H9 (cell line): ENCODE data around the gene FAU. TPM values are rescaled to one million over a fixed set of nuclear protein-coding genes. Genes with fewer than 3 reads are reported as not detected.

Experiments
- DNase-seq: peaks from one replicate; pipeline ENCODE4 v3.0.0-alpha.2; 2017
- H2AFZ ChIP-seq: one replicate; pipeline ENCODE4 v1.6.1; 2013; ENCODE audit warnings: mild to moderate bottlenecking, low read length, control low read depth, moderate library complexity
- H2AK5ac ChIP-seq: 2 replicates; pipeline ENCODE4 v1.6.1; 2013; ENCODE audit warnings: low read length, control low read depth, mixed read lengths; ENCODE audit not compliant: insufficient read length
- H2BK120ac ChIP-seq: one replicate; pipeline ENCODE4 v1.6.1; 2013; ENCODE audit warnings: low read depth, mild to moderate bottlenecking, low read length, control low read depth, inconsistent platforms; ENCODE audit not compliant: poor library complexity, severe bottlenecking
- H2BK12ac ChIP-seq: 2 replicates; pipeline ENCODE4 v1.6.1; 2013; ENCODE audit warnings: low read length, control low read depth, mixed read lengths, low read depth; ENCODE audit not compliant: insufficient read length
- H2BK15ac ChIP-seq: 2 replicates; pipeline ENCODE4 v1.6.1; 2013; ENCODE audit warnings: low read depth, low read length, control low read depth
- H2BK20ac ChIP-seq: one replicate; pipeline ENCODE4 v1.6.1; 2013; ENCODE audit warnings: low read depth, mild to moderate bottlenecking, low read length, control low read depth, inconsistent platforms; ENCODE audit not compliant: poor library complexity, severe bottlenecking
- H2BK5ac ChIP-seq: 2 replicates; pipeline ENCODE4 v1.6.1; 2013; ENCODE audit warnings: low read length, control low read depth, mixed read lengths; ENCODE audit not compliant: insufficient read length
- H3K14ac ChIP-seq: 2 replicates; pipeline ENCODE4 v1.6.1; 2013; ENCODE audit warnings: low read length, control low read depth; ENCODE audit not compliant: insufficient read depth
- H3K18ac ChIP-seq: 2 replicates; pipeline ENCODE4 v1.6.1; 2013; ENCODE audit warnings: low read depth, mild to moderate bottlenecking, mixed read lengths, low read length, control low read depth; ENCODE audit not compliant: insufficient read length
- H3K23ac ChIP-seq: 2 replicates; pipeline ENCODE4 v1.6.1; 2013; ENCODE audit warnings: low read length, control low read depth, mixed read lengths, low read depth; ENCODE audit not compliant: insufficient read length
- H3K23me2 ChIP-seq: 2 replicates; pipeline ENCODE4 v1.6.1; 2013; ENCODE audit warnings: low read depth, mild to moderate bottlenecking, mixed read lengths, low read length, control low read depth; ENCODE audit not compliant: insufficient read length, poor library complexity, severe bottlenecking
- H3K27ac ChIP-seq: 2 replicates; pipeline ENCODE4 v1.5.1; 2013; ENCODE audit warnings: low read length, control low read depth, mixed read lengths, low read depth; ENCODE audit not compliant: insufficient read length
- H3K27me3 ChIP-seq: 2 replicates; pipeline ENCODE4 v1.6.1; 2013; ENCODE audit warnings: low read length, control low read depth, inconsistent platforms; ENCODE audit not compliant: insufficient read depth
- H3K4ac ChIP-seq: 2 replicates; pipeline ENCODE4 v1.6.1; 2013; ENCODE audit warnings: low read depth, mild to moderate bottlenecking, control low read depth, inconsistent platforms, low read length, moderate library complexity
- H3K4me1 ChIP-seq: 2 replicates; pipeline ENCODE4 v1.6.1; 2013; ENCODE audit warnings: low read length, control low read depth, inconsistent platforms; ENCODE audit not compliant: insufficient read depth
- H3K4me2 ChIP-seq: 2 replicates; pipeline ENCODE4 v1.6.1; 2013; ENCODE audit warnings: low read length, control low read depth, mixed read lengths; ENCODE audit not compliant: insufficient read length, insufficient read depth
- H3K56ac ChIP-seq: 2 replicates; pipeline ENCODE4 v1.6.1; 2013; ENCODE audit warnings: low read depth, mild to moderate bottlenecking, mixed read lengths, low read length, control low read depth; ENCODE audit not compliant: insufficient read length
- H3K79me1 ChIP-seq: 2 replicates; pipeline ENCODE4 v1.6.1; 2013; ENCODE audit warnings: low read depth, mild to moderate bottlenecking, moderate library complexity, low read length, control low read depth, inconsistent platforms; ENCODE audit not compliant: insufficient read depth, poor library complexity, severe bottlenecking
- H3K79me2 ChIP-seq: 2 replicates; pipeline ENCODE4 v1.6.1; 2013; ENCODE audit warnings: low read length, control low read depth, inconsistent platforms; ENCODE audit not compliant: insufficient read depth
- H3K9ac ChIP-seq: 2 replicates; pipeline ENCODE4 v1.6.1; 2013; ENCODE audit warnings: low read length, control low read depth, mixed read lengths; ENCODE audit not compliant: insufficient read length; ENCODE audit errors: extremely low read depth
- H3K9me3 ChIP-seq: one replicate; pipeline ENCODE4 v1.6.1; 2013; ENCODE audit warnings: low read depth, low read length, inconsistent platforms; ENCODE audit not compliant: control insufficient read depth
- H3T11ph ChIP-seq: one replicate; pipeline ENCODE4 v1.6.1; 2013; ENCODE audit warnings: mild to moderate bottlenecking, low read length, control low read depth, inconsistent platforms
- H4K20me1 ChIP-seq: one replicate; pipeline ENCODE4 v1.6.1; 2013; ENCODE audit not compliant: control insufficient read depth, insufficient read length, insufficient read depth
- H4K5ac ChIP-seq: 2 replicates; pipeline ENCODE4 v1.6.1; 2013; ENCODE audit warnings: low read depth, mild to moderate bottlenecking, mixed read lengths, low read length, control low read depth; ENCODE audit not compliant: insufficient read length
- H4K8ac ChIP-seq: replicated peaks from 2 replicates; pipeline ENCODE4 v1.6.1; 2013; ENCODE audit warnings: low read length, control low read depth, mixed read lengths, low read depth; ENCODE audit not compliant: insufficient read length
- H4K91ac ChIP-seq: 2 replicates; pipeline ENCODE4 v1.6.1; 2013; ENCODE audit warnings: low read depth, mild to moderate bottlenecking, moderate library complexity, mixed read lengths, low read length, control low read depth; ENCODE audit not compliant: insufficient read length
- H3K27ac Mint-ChIP-seq, 3 experiments: 2 replicates in 2 of 3; 3 replicates in 1 of 3; pipeline ENCODE4 v1.8.0; 2020 to 2021; ENCODE audit warnings: mixed read lengths in 3 of 3, mild to moderate bottlenecking in 1 of 3, moderate library complexity in 1 of 3
- H3K27me3 Mint-ChIP-seq: 2 replicates; pipeline ENCODE4 v1.8.0; 2021; ENCODE audit warnings: low read depth, mild to moderate bottlenecking, moderate library complexity, mixed read lengths
- H3K36me3 Mint-ChIP-seq, 3 experiments: 2 replicates in 2 of 3; 3 replicates in 1 of 3; pipeline ENCODE4 v1.8.0; 2020 to 2021; ENCODE audit warnings: low read depth in 3 of 3, mixed read lengths in 3 of 3; ENCODE audit not compliant: insufficient read depth in 1 of 3
- H3K4me1 Mint-ChIP-seq, 2 experiments: 2 replicates each; pipeline ENCODE4 v1.8.0; 2020; ENCODE audit warnings: mixed read lengths in 2 of 2
- H3K4me3 Mint-ChIP-seq, 2 experiments: 2 replicates in 1 of 2; 3 replicates in 1 of 2; pipeline ENCODE4 v1.8.0; 2020 to 2021; ENCODE audit warnings: mild to moderate bottlenecking in 2 of 2, mixed read lengths in 2 of 2, moderate library complexity in 1 of 2
- H3K9me3 Mint-ChIP-seq, 2 experiments: 2 replicates in 1 of 2; 3 replicates in 1 of 2; pipeline ENCODE4 v1.8.0; 2020; ENCODE audit warnings: mild to moderate bottlenecking in 2 of 2, mixed read lengths in 2 of 2, moderate library complexity in 1 of 2
- WGBS: extraction: QIAGEN DNeasy Blood & Tissue Kit; methylation state at CpG from one replicate; pipeline ENCODE4 v1.1.7; 2013; ENCODE audit warnings: missing lambda C conversion rate, low lambda C conversion rate, mixed read lengths; ENCODE audit not compliant: insufficient read length; ENCODE audit errors: extremely low coverage; 5-methylcytosine and 5-hydroxymethylcytosine counted together
- total RNA-seq: library from RNA; stranded (reverse); gene quantifications from 2 replicates; pipeline ENCODE4 v1.2.1, GENCODE V29; 2021
- TF ChIP-seq, protein P1 (sequence below): fragments of 200-600 bp; sonication (generic); conservative IDR thresholded peaks from 3 replicates; pipeline ENCODE4 v1.8.0; 2021; ENCODE audit warnings: antibody characterized with exemption, mild to moderate bottlenecking

The FAU gene
- total RNA-seq, 1 experiment from 2014 or later, result 898 TPM

DNA sequence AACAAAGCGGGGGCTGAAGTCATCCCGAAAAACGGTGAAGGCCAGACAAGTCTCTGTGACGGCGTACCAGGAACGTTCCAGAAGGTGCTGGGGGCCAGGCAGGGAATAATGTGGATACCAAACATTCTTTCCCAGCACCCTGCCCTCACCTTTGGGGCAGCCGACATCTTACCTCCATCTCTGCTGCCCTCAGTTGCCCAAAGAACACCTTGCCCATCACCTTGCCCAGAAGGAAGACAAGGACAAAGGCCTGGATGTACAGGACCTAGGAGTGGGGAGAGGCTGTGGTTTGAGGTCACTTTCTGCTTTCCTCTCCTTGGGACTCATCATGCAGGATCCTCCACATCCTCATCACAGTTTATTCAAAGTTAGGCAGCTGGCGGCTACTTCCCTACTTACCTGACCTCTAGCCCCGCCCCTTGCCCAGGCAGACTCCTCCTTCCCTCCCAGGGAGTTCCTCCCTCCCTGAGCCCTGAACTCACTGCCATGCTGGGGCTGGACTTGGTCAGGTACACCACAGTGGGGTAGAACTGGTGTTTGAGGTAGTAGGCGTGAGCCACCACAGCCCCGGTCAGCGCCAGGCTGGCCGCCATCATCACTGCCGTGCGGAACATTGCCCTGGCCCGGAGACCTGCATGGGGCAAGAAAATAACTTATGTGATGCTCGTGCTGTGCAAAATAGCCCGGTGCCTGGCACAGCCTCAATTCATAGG lies 11.2 kb upstream of the FAU start:
- Histone ChIP-seq H2BK15ac (no peak overlapping the region), H4K91ac (no peak overlapping the region), H3K4me2 (peak overlapping the region; percentile 58), H3K27me3 (no peaks in the 10 kb centered on the region), H3K56ac (no peak overlapping the region), H2BK12ac (no peak overlapping the region), H4K20me1 (no peaks in the 10 kb centered on the region), H2BK5ac (no peak overlapping the region), H2BK120ac (no peak overlapping the region), H3K14ac (no peak overlapping the region), H3T11ph (no peak overlapping the region), H3K23ac (no peak overlapping the region), H2AFZ (no peak overlapping the region), H3K27ac (no peak overlapping the region), H3K23me2 (peaks cover 14% of the 10 kb centered on the region), H3K9ac (peak overlapping the region; percentile 96), H3K18ac (no peak overlapping the region), H3K4ac (no peak overlapping the region), H3K79me2 (no peaks in the 10 kb centered on the region), H4K5ac (no peak overlapping the region), H3K4me1 (no peaks in the 10 kb centered on the region), H2AK5ac (no peak overlapping the region), H3K79me1 (no peaks in the 10 kb centered on the region), H3K9me3 (no peaks in the 10 kb centered on the region), H4K8ac (no peak overlapping the region), H2BK20ac (no peak overlapping the region)
- Mint-ChIP-seq H3K4me3 (peak overlapping the region; percentile 93 to 95), H3K36me3 (peaks cover 5 to 31% (median 31%) of the 10 kb centered on the region in 3 experiments; a peak in 6 of 7 replicates), H3K27me3 (no peaks in the 10 kb centered on the region), H3K9me3 (no peaks in the 10 kb centered on the region; a peak in 1 of 5 replicates), H3K27ac (peak overlapping the region; percentile 100; a peak in 6 of 7 replicates), H3K4me1 (peaks cover 19 to 23% of the 10 kb centered on the region in 2 experiments)
- DNase-seq, result peak; percentile 83
- TF ChIP-seq, protein P1, sequence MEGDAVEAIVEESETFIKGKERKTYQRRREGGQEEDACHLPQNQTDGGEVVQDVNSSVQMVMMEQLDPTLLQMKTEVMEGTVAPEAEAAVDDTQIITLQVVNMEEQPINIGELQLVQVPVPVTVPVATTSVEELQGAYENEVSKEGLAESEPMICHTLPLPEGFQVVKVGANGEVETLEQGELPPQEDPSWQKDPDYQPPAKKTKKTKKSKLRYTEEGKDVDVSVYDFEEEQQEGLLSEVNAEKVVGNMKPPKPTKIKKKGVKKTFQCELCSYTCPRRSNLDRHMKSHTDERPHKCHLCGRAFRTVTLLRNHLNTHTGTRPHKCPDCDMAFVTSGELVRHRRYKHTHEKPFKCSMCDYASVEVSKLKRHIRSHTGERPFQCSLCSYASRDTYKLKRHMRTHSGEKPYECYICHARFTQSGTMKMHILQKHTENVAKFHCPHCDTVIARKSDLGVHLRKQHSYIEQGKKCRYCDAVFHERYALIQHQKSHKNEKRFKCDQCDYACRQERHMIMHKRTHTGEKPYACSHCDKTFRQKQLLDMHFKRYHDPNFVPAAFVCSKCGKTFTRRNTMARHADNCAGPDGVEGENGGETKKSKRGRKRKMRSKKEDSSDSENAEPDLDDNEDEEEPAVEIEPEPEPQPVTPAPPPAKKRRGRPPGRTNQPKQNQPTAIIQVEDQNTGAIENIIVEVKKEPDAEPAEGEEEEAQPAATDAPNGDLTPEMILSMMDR, result no peak
- WGBS, result no CpG with 5 or more reads among the region's 18 CpGs
